HepG2 (cell line): ENCODE results near the gene SALL4. TPM values are rescaled to one million over a fixed set of nuclear protein-coding genes. Genes with fewer than 3 reads are reported as not detected.
A peak's percentile ranks its signal among the peaks of the same experiment; 100 is the strongest.

ENCODE experiments used
- DNMT3B ChIP-seq: conservative IDR thresholded peaks from 2 replicates; pipeline ENCODE4 v1.6.1; 2016; ENCODE audit warnings: missing biosample characterization, control low read depth
- HMGA1 ChIP-seq: sonication (generic); formaldehyde crosslinking; conservative IDR thresholded peaks from 2 replicates; pipeline ENCODE4 v1.4.0; 2020; ENCODE audit warnings: missing genetic modification reagents
- MED8 ChIP-seq: sonication (generic); formaldehyde crosslinking; IDR thresholded peaks from 2 replicates; pipeline ENCODE4 v1.8.1; 2023; ENCODE audit warnings: mild to moderate bottlenecking, missing genetic modification reagents; ENCODE audit not compliant: insufficient replicate concordance
- MYC ChIP-seq: sonication (generic); formaldehyde crosslinking; IDR thresholded peaks from 2 replicates; pipeline ENCODE4 v1.9.0; 2021; ENCODE audit warnings: missing genetic modification reagents, borderline replicate concordance
- POGZ ChIP-seq: sonication (generic); formaldehyde crosslinking; IDR thresholded peaks from 2 replicates; pipeline ENCODE4 v1.4.0; 2020; ENCODE audit warnings: mild to moderate bottlenecking, missing genetic modification reagents
- PPARG ChIP-seq: conservative IDR thresholded peaks from 2 replicates; pipeline ENCODE4 v1.6.1; 2016; ENCODE audit warnings: missing biosample characterization, missing genetic modification reagents
- RAD51 ChIP-seq: fragments of 450-650 bp; IDR thresholded peaks from 2 replicates; pipeline ENCODE4 v1.6.1; 2016; ENCODE audit warnings: borderline replicate concordance
- RARG ChIP-seq: sonication (generic); formaldehyde crosslinking; IDR thresholded peaks from 2 replicates; pipeline ENCODE4 v1.4.0; 2020; ENCODE audit warnings: low read depth, mild to moderate bottlenecking, missing genetic modification reagents
- SETDB1 ChIP-seq: sonication (generic); formaldehyde crosslinking; IDR thresholded peaks from 2 replicates; pipeline ENCODE4 v1.5.1; 2020; ENCODE audit warnings: missing genetic modification reagents, mild to moderate bottlenecking, borderline replicate concordance
- TBL1XR1 ChIP-seq: fragments of 150-350 bp; IDR thresholded peaks from 2 replicates; pipeline ENCODE4 v1.6.1; 2014; ENCODE audit warnings: borderline replicate concordance, low read length; ENCODE audit not compliant: partially characterized antibody
- TCF7 ChIP-seq: sonication (generic); IDR thresholded peaks from 2 replicates; pipeline ENCODE4 v1.6.1; 2016; ENCODE audit warnings: antibody characterized with exemption, low read depth
- ZFP37 ChIP-seq: sonication (generic); formaldehyde crosslinking; IDR thresholded peaks from 2 replicates; pipeline ENCODE4 v1.4.0; 2020; ENCODE audit warnings: missing genetic modification reagents, borderline replicate concordance
- ZFX ChIP-seq: sonication (generic); formaldehyde crosslinking; IDR thresholded peaks from 2 replicates; pipeline ENCODE4 v1.4.0; 2020; ENCODE audit warnings: mild to moderate bottlenecking, low read depth, missing genetic modification reagents, moderate library complexity
- ZMYM4 ChIP-seq: sonication (generic); formaldehyde crosslinking; IDR thresholded peaks from 2 replicates; pipeline ENCODE4 v1.8.1; 2023; ENCODE audit warnings: mild to moderate bottlenecking, missing genetic modification reagents
- ZNF205 ChIP-seq: IDR thresholded peaks from 2 replicates; pipeline ENCODE4 v1.6.1; 2018; ENCODE audit warnings: missing biosample characterization, missing genetic modification reagents
- ZNF33A ChIP-seq: sonication (generic); formaldehyde crosslinking; IDR thresholded peaks from 2 replicates; pipeline ENCODE4 v1.5.1; 2020; ENCODE audit warnings: missing genetic modification reagents, mild to moderate bottlenecking, moderate library complexity, borderline replicate concordance
- ZNF44 ChIP-seq: sonication (generic); formaldehyde crosslinking; IDR thresholded peaks from 2 replicates; pipeline ENCODE4 v1.5.1; 2020; ENCODE audit warnings: mild to moderate bottlenecking, missing genetic modification reagents
- ZNF777 ChIP-seq: sonication (generic); formaldehyde crosslinking; IDR thresholded peaks from 2 replicates; pipeline ENCODE4 v1.4.0; 2020; ENCODE audit warnings: missing genetic modification reagents
- polyA plus RNA-seq, 8 experiments: library from polyadenylated mRNA; depleted of rRNA in 3 of 8; stranded (reverse) in 7 of 8; unstranded in 1 of 8; fragments of >200 nt; fragmentation: Illumina TruSeq in 4 of 8; extraction: Trizol in 4 of 8; gene quantifications; 2 replicates each; pipeline versions ENCODE4 v1.2.1 to v1.2.3, GENCODE V29; 2011 to 2016; ENCODE audit warnings: low read depth in 4 of 8, missing spikeins in 1 of 8, mixed read lengths in 1 of 8; ENCODE audit not compliant: insufficient read depth in 1 of 8
- total RNA-seq, 5 experiments: library from RNA; depleted of rRNA; stranded (reverse); fragments of >200 nt; fragmentation: Illumina TruSeq; extraction: Trizol; gene quantifications; 2 replicates each; pipeline ENCODE4 v1.2.3, GENCODE V29; 2016; ENCODE audit warnings: low read depth in 1 of 5
- TF ChIP-seq, protein P1 (sequence below): sonication (generic); formaldehyde crosslinking; IDR thresholded peaks from 2 replicates; pipeline ENCODE4 v1.4.0; 2020; ENCODE audit warnings: mild to moderate bottlenecking, missing genetic modification reagents
- TF ChIP-seq, protein P2 (sequence below): sonication (generic); formaldehyde crosslinking; IDR thresholded peaks from 2 replicates; pipeline ENCODE4 v1.8.0; 2022; ENCODE audit warnings: missing genetic modification reagents, mild to moderate bottlenecking, borderline replicate concordance
- TF ChIP-seq, protein P3 (sequence below): sonication (generic); formaldehyde crosslinking; IDR thresholded peaks from 2 replicates; pipeline ENCODE4 v1.8.0; 2022; ENCODE audit warnings: mild to moderate bottlenecking, missing genetic modification reagents, borderline replicate concordance

SALL4 gene
- total and polyA plus RNA-seq, 2 of the 13 experiments (the other 11 are each of a cell fraction or from before 2014, with no cell fraction given) = 0.33 to 1.8 TPM

DNA sequence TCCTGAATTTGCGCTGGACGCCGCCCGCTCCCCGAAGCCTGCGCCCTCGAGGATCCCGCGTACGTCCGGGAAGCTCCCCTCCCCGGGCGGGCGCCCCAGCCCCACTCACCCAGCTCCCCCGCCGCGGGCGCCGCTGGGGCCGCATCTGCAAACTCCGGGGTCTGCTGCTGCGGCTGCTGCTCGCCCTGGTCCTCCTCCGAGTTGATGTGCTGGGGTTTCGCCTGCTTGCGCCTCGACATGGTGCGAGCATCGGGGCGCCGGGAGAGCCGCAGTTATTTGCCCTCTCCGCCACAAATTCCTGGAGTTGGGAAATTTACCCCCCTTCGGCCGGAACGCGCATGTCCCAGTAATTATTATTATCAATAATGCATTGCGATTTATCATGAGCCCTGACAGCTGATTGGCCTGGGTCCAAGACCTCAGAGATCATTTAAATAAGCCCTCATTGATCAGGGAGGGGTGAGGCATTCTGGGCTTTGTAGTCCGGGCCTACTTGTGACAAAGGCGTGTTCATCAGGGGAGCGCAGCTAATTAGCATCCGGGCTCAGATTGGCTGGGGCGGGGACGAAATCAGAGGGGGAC, at the start of gene SALL4 (continued):
- TF ChIP-seq, protein P1, sequence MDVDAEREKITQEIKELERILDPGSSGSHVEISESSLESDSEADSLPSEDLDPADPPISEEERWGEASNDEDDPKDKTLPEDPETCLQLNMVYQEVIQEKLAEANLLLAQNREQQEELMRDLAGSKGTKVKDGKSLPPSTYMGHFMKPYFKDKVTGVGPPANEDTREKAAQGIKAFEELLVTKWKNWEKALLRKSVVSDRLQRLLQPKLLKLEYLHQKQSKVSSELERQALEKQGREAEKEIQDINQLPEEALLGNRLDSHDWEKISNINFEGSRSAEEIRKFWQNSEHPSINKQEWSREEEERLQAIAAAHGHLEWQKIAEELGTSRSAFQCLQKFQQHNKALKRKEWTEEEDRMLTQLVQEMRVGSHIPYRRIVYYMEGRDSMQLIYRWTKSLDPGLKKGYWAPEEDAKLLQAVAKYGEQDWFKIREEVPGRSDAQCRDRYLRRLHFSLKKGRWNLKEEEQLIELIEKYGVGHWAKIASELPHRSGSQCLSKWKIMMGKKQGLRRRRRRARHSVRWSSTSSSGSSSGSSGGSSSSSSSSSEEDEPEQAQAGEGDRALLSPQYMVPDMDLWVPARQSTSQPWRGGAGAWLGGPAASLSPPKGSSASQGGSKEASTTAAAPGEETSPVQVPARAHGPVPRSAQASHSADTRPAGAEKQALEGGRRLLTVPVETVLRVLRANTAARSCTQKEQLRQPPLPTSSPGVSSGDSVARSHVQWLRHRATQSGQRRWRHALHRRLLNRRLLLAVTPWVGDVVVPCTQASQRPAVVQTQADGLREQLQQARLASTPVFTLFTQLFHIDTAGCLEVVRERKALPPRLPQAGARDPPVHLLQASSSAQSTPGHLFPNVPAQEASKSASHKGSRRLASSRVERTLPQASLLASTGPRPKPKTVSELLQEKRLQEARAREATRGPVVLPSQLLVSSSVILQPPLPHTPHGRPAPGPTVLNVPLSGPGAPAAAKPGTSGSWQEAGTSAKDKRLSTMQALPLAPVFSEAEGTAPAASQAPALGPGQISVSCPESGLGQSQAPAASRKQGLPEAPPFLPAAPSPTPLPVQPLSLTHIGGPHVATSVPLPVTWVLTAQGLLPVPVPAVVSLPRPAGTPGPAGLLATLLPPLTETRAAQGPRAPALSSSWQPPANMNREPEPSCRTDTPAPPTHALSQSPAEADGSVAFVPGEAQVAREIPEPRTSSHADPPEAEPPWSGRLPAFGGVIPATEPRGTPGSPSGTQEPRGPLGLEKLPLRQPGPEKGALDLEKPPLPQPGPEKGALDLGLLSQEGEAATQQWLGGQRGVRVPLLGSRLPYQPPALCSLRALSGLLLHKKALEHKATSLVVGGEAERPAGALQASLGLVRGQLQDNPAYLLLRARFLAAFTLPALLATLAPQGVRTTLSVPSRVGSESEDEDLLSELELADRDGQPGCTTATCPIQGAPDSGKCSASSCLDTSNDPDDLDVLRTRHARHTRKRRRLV = no peak
- TF ChIP-seq TCF7 (no peak), ZFP37 (no peak), RAD51 (no peak), ZFX (CRISPR knock-in tag) (peak; percentile 67; the same call in 1 of the 2 replicates), RARG (CRISPR knock-in tag) (no peak), SETDB1 (CRISPR knock-in tag) (no peak), MYC (CRISPR knock-in tag) (no peak; the same call in 1 of the 2 replicates), ZNF205 (CRISPR knock-in tag) (no peak), DNMT3B (no peak), MED8 (CRISPR knock-in tag) (no peak), ZMYM4 (CRISPR knock-in tag) (peak; percentile 13; the same call in 1 of the 2 replicates), POGZ (CRISPR knock-in tag) (0 out of 2 replicates have a peak, but pooled peaks have one; percentile 22), ZNF33A (CRISPR knock-in tag) (no peak), ZNF777 (CRISPR knock-in tag) (peak; percentile 90), TBL1XR1 (no peak), ZNF44 (CRISPR knock-in tag) (no peak), HMGA1 (no peak), PPARG (CRISPR knock-in tag) (no peak)
- TF ChIP-seq, protein P2, sequence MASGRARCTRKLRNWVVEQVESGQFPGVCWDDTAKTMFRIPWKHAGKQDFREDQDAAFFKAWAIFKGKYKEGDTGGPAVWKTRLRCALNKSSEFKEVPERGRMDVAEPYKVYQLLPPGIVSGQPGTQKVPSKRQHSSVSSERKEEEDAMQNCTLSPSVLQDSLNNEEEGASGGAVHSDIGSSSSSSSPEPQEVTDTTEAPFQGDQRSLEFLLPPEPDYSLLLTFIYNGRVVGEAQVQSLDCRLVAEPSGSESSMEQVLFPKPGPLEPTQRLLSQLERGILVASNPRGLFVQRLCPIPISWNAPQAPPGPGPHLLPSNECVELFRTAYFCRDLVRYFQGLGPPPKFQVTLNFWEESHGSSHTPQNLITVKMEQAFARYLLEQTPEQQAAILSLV (CRISPR knock-in tag) = no peak
- TF ChIP-seq, protein P3, sequence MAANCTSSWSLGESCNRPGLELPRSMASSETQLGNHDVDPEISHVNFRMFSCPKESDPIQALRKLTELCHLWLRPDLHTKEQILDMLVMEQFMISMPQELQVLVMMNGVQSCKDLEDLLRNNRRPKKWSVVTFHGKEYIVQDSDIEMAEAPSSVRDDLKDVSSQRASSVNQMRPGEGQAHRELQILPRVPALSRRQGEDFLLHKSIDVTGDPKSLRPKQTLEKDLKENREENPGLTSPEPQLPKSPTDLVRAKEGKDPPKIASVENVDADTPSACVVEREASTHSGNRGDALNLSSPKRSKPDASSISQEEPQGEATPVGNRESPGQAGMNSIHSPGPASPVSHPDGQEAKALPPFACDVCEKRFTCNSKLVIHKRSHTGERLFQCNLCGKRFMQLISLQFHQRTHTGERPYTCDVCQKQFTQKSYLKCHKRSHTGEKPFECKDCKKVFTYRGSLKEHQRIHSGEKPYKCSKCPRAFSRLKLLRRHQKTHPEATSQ (CRISPR knock-in tag) = no peak
